Stimulated activated CD8-positive, alpha-beta memory T cell treated with anti-CD3 and anti-CD28 coated beads, Interleukin-12 subunit alpha, Interleukin-12 subunit beta, amount 100 ng/mL, for 24 hours (primary cell): Measurements from ENCODE around the gene XRCC1.
A peak's percentile ranks its signal among the peaks of the same experiment; 100 is the strongest.
"Not testable (repeated sequence)": the region's sequence is repeated elsewhere in the genome, so short reads cannot be mapped to it uniquely, and the experiment has no call there.

ENCODE experiments used
- DNase-seq: peaks from one replicate; pipeline ENCODE4 v3.0.0-alpha.2; 2020; ENCODE audit errors: extremely low read depth

XRCC1 gene

DNA sequence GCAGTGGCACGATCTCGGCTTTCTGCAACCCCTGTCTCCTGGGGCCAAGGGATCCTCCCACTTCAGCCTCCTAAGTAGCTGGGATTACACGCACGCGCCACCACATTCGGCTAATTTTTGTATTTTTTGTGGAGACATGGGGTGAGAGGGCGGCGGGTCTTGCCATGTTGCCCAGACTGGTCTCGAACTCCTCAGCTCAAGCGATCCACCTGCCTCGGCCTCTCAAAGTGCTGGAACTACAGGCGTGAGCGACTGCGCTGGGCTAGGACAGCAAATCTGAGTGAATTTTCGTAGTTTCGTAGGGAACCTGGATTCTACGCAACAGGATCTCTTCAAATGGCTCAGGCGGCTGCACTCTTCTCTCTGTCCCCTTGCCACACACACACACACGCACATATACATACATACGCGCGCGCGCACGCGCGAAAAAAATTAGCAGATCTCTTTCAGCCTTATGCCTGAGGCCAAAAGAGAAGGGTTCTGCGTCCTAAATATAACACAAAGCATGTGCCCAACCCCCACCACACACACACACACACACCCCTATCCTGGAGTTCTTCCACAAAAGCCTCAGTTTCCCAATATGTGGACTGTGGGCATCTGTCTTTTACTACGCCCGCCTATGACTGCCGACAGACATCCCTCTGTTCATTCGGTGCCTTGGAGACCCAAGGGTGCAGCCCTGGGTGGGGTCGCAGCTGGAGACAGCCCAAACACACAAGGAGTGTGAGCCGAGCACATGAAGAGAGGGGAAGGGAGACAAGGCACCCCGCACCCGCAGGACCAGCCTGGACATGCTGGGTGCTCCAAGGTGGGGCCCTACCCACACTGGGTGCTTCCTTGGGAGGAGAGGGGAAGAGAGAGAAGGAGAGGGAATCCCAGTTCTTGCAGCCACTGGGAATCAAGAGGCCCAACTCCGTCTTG lies 890 bp upstream of the XRCC1 start:
- DNase-seq = no peak

DNA sequence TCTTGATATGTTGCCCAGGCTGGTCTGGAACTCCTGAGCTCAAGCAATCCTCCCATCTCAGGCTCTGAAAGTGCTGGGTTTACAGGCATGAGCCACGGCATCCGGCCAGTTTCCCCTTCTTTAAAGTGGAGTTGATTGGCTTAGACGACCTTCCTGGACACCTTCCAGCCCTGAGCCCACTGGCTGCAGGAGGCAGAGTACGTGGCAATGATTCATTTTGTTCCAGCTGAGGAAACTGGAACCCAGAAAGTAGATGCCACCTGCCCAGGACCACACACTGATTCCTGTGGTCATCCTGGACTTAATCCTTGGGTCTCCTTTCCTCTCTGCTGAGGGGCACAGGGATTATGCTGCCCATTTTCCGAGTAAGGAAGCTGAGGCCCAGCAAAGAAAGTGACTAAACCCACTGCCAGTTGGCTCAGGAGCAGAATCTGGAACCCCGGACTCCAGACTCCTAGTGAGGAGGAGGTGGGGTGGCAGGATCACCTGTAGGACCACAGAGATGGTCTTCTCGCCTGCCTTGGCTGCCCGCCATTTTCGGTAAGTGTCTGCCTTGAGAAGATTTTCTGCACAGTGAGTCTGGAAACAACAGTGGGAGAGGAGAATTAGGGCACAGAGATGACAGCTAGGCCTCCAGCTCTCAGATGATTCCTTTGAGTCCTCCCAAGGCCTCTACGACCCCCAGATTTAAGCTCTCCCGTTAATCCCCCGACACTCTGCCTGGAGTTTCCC lies 737 bp downstream of the XRCC1 start:
- DNase-seq = no peak

DNA sequence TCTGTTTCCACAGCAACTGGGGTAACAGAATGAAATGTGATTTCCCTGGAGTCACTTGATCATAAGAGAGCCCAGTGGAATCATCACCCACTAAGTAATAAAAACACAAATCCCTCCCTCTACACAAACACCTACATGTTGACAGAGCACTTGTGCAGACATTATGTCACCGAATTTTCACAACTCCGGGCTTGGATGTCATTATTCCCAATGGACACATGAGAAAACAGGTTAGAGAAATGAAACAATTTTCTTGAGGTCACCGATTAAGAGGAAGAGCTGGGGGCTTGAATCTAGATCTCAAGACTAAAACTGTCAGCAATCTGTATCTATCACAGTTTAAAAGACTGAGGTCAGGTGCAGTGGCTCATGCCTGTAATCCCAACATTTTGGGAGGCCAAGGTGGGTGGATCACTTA lies 3.1 kb downstream of the XRCC1 start:
- no peak for DNase-seq

DNA sequence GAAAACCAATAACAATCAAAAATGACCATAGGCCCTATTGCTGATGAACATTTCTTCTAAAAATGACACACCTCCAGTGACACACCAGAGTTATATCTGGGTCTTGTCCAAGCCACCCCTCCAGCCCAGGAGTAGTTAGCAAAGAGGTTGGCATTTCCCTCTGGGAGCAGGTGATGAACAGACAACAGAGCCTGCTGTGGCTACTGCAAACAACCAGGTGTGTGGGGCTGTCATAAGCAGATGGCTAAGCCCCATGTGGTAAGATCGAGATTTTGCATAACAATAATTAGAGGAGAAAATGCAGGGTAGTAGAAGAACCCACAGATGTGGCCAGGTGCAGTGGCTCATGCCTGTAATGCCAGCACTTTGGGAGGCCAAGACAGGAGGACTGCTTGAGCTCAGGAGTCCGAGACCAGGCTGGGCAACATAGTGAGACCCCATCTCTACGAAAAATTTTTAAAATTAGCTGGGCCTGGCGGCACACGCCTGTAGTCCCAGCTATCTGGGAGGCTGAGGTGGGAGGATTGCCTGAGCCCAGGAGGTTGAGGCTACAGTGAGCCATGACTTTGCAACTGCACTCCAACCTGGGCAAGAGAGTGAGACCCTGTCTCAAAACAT lies 5.0 kb downstream of the XRCC1 start:
- no peak for DNase-seq

DNA sequence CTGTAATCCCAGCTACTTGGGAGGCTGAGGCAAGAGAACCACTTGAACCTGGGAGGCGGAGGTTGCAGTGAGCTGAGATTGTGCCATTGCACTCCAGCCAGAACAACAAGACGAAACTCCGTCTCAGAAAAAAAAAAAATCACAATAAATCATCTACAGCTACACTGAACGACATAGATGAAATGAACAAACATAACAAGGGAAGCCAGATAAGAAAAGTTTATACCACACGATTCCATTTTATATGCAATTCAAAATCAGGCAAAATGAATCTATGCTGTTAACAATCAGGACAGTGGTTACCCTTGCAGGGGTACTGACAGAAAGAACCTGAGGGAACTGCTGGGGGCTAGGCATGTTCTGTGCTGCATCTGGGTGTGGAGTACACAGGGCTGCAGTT lies 5.7 kb downstream of the XRCC1 start:
- DNase-seq = no peak

DNA sequence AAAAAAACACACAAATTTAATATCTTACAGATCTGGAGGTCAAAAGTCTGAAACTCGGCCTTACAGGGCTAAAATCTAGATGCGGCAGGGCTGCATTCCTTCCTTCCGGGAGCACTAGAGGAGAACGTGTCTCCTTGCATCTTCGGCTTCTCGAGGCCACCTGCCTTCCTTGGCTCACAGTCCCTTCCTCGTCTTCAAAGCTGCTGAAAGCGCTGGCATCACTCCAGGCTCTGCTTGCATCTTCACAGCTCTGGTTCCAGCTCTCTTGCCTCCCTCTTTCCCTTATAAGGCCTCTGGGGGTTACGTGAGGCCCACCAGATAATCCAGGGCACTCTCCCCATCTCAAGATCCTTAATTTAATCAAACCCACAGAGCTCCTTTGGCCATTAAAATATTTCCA lies 10.5 kb downstream of the XRCC1 start:
- DNase-seq = no peak

DNA sequence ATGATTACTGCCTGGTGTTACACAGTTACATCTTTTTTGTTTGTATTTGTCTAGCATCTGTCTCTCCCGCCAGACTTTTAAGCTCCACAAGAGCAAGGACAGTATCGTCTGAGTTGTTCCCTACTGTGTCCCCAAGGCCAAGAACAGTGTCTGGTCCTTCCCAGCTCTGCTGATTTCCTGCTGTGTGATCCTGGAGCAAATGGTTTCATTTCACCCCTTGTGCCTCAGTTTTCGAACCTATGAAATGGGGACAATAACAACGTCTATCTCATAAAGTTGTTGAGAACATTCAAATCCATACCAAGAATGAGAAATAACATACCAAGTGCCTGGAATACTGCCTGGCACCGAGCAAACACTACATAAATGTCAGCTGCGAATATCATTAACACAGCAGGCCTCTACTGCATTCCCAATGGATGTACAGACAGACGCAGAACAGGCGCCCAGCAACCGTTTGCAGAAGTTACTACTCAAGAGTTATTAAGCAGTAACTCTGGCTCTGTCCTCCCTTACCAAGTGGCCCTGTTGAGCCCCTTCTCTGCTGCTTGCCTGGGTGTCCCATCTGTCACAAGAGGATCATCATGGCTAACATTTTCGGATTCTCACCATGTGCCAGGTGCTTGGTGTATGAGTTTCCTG lies 11.4 kb downstream of the XRCC1 start:
- DNase-seq = no peak

DNA sequence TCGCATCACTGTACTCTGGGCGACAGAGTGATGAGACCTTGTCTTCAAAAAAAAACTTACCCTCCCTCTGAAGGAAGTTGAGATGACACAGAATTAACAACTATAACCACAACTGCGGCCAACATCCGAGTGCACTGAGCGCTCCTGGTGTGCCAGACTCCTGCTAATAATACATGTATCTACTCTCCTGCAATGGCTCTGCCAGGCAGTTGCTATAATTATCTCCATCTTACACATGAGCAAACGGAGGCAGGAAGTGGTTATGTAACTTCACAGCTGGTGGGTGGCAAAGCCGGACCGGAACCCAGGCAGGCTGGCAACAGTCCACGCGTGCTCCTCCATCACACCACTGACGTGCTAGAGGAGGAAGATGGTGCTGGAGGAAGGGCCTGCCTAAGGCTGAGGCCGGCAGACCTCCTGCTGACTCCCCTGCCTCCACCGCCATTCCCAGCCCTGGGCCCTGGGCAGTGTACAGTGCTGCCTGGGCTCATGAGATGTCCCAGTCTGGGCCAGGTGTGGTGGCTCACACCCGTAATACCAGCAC lies 12.6 kb downstream of the XRCC1 start:
- peak; percentile 38 for DNase-seq

DNA sequence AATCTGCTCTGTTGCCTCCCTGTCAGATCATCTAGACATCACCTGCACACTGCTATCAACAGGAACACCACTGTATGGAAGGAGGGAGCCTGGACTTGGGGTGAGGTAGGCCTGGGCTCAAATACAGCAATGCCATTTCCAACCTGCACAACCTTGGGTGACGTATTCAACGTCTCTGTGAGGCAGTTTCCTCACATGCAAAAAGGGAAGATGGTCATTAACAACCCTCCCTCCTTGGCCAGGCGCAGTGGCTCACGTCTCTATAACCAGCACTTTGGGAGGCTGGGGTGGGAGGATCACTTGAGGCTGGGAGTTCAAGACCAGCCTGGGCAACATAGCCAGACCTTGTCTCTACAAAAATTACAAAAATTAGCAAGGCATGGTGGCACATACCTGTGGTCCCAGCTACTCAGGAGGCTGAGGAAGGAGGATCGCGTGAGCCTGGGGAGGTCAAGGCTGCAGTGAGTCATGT lies 13.1 kb downstream of the XRCC1 start:
- no peak for DNase-seq

DNA sequence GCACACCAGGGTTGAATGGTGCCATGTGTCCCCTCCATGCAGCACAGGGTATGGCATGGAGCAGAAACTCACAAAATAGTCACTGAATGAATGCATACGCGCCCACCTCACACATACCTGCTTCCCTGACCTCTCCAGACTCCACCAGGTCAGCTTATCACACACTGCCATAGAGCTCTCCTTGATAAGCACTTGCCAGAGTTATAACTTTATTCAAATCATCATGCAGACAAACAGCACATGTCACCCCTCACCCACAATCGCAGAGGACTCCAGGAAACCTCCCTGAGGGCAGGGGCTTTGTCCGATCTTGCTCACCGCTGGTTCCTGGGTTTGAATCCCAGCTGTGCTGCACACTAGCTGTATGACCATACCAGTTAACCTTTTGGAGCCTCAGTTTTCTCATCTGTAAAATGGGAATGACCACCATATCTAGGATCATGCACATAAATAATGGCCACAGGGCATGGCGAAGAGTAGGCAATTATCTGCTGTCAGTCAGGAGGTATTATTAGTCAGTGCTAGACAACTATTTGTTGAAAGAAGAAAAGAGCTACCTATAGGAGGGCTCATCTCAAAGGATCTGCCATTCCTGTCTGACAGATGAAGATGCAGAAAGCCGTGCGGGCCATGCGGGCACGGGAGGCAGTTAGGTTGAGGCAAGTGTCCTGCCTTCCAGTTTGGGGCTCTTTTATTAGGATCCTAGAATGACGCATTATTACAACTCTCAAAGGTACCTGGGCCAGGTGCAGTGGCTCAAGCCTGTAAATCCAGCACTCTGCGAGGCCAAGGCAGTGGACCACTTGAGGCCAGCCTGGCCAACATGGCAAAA lies 14.0 kb downstream of the XRCC1 start:
- DNase-seq = no peak

DNA sequence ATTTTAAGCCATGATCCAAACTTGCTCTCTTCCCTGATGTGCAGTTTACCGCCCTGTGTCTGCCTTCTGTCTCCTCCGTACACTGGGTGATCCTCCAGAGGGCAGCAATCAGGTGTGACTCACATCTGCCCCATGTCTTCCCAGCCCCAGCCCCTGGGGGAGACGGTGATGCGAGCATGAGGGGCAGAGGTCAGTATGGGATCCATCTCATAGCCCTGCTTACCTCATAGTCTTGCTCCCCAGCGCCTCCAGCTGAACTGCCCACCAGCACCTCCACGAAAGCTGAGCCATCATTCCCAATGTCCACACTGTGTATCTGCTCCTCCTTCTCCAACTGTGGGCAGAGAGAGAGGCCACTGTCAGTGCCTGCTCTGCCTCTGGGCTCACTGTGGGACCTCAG lies 14.6 kb downstream of the XRCC1 start:
- no peak for DNase-seq

DNA sequence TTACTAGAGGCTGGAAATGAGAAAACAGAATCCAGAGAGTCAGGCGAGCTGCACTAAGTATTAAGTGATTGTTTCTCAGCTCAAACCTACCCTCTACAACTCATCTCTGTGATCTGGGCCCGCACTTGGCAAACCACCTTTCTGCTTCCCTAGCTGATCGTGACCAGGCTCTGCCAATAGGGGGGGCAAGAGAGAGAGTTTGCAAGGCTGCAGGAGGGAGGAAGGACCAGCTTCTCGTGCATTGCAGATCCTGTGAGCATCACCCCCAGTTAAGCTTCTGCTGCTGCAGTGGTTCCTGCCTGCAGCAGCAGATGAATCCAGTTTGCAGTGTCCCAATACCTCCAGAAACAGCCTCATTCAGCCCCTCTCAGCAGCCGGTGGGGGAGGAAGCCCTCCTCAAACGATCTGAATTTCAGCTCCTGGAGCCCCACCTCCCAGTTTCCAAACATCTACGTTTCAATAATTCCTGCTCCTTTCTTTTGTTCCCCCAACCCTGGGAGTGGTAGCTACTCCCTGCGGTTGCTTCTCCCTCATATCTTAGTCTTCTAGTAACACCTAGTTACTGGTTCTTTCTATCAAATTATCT lies 20.0 kb downstream of the XRCC1 start:
- peak; percentile 31 for DNase-seq

DNA sequence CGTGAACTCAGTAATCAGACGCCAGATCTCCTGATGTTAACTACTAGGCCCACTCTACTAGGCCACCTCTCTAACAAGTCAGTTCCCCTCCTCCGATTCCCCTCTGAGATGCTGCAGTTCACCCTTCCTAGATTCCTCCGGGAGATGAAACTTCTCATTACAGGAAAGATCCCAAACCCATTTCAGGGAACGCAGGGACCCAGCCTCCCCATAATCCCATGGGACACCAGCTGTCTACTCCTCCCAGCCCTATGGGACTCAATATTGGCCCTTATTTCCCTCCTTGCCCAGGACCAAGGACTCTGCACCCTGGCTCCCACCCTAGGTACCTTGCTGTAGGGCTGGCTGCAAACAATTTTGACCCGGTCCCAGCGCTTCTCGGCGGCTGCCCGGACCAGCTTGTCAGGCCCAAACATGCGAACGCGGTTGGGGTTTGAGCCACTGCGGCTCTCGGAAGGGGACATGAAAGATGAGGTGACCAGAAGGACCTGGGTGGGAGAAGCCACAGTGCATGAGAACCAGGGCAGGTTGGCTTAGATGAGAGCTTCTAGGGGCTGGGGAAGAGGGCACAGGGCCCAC lies 20.9 kb downstream of the XRCC1 start:
- DNase-seq = no peak

DNA sequence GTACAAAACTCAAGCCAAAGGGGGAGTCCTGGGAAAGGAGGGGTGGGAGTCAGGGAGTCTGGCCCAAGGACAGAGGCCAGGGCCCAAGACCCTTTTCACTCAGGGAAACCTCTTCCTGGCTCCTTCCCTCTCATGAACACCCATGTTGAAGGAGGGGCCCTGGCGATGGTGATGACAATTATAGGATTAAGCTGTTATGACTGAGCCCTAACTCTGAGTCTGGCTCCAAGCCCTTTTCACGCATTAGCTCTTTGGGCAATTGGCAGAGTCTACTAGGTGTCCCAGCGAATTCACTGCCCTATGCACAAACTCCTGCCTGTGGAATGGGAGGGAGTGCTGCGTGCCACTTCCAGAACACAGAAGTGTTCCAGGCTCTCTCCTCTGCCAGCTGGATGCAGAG lies 21.7 kb downstream of the XRCC1 start:
- DNase-seq = no peak

DNA sequence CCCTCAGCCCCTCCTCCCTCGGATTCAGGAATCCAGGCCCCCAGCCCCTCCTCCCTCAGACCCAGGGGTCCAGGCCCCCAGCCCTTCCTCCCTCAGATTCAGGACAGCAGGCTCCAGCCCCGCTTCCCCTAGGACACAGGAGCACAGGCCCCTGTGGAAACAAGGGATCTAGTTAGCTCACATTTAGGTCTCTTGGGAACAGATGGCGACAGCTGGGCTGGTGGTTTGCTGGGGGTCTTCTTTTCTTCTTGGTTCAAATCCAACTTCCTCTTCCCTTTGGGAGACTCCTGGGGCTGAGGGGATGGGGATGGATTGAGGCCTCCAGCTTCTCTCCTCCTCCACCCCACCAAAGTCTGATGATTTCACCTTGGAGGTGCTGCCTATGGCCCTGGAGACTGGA lies 22.7 kb downstream of the XRCC1 start:
- DNase-seq = no peak

DNA sequence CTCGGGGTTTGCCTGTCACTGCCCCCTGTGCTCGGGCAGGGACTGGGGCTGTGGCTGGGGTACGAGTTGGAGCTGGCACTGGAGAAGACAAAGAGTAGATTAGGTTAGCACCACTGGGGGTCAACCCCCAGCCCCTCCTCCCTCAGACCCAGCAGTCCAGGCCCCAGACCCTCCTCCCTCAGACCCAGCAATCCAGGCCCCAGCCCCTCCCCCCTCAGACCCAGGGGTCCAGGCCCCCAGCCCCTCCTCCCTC lies 23.2 kb downstream of the XRCC1 start:
- DNase-seq = no peak

DNA sequence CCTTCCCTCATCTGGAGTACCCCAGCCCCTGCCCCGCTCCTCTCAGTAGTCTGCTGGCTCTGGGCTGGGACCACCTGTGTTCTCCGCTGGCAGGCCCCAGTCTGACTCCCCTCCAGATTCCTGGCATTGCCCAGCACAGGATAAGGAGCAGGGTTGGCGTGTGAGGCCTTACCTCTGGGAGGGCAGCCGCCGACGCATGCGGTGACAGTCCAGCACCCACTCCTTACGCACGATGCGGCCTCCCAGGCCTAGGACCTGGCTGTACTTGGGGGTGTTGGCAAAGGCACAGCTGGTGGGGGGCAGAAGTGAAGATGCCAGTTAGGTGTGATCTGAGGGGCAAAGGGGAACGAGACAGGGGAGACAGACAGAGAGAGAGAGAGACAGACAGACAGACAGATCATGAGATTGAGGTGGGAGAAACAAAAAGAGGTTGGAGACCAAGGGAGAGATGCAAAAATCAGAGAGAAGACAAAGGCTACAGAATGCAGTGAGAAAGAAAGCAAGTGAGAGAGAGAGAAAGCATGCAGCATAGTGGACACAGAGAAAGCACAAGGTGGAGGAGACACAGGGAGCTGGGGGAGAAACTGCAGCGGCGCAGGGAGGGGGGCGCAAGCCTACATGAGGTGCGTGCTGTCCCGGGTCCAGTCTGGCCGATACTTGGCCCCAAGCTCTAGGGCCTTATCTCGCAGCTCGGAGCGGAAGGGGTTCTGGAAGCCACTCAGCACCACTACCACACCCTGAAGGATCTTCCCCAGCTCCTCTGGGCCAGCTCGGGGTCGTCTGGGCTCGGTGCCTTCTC lies 23.7 kb downstream of the XRCC1 start:
- no peak for DNase-seq

DNA sequence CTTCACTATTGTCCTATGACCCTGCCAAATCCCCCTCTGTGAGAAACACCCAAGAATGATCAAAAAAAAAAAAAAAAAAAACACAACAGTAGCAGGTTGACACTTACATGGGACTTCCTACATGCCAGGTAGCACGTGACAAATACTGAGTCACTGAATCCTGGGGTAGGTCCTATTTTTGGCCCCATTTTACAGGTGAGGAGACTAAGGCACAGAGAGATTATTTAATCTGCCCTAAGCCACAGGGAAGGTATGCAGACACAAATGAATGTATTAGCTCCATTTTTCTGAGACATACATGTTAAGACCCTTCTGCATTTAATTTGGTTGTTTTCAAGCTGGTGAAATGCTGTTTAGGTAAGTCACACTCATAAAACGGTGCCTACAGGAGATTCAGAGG lies 26.6 kb downstream of the XRCC1 start:
- no peak for DNase-seq

DNA sequence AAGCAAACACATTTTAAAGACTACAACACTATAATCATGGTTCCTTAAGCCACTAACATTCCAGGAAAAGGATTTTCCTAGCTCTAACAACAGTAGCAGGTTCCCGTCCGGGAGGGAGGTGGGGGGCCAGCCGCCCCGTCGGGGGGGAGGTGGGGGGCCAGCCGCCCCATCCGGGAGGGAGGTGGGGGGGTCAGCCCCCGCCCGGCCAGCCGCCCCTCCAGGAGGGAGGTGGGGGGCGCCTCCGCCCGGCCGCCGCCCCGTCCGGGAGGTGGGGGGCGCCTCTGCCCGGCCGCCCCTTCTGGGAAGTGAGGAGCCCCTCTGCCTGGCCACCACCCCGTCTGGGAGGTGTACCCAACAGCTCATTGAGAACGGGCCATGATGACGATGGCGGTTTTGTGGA lies 27.4 kb downstream of the XRCC1 start:
- not testable (repeated sequence) for DNase-seq

DNA sequence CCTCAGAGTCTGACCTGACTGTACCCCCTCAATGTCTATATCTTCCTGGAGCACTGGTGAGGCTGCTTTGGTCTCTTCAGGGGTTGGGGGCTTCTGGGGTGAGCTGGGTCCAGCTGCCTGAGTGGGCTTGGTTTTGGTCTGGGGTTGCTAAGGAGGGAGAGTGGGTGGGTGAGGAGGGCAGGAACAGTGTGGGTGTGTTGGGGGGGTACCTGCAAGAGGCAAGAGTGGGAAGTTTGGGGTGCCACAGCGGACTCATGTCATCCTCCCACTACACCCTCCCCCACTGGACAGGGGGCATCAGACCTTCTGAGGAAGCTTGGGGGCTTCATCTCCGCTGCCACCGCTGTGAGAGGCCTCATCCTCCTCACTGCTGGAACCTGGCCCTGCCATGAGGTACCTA lies 28.7 kb downstream of the XRCC1 start:
- no peak for DNase-seq
